Measurements from ENCODE around the gene CES3.

DNA sequence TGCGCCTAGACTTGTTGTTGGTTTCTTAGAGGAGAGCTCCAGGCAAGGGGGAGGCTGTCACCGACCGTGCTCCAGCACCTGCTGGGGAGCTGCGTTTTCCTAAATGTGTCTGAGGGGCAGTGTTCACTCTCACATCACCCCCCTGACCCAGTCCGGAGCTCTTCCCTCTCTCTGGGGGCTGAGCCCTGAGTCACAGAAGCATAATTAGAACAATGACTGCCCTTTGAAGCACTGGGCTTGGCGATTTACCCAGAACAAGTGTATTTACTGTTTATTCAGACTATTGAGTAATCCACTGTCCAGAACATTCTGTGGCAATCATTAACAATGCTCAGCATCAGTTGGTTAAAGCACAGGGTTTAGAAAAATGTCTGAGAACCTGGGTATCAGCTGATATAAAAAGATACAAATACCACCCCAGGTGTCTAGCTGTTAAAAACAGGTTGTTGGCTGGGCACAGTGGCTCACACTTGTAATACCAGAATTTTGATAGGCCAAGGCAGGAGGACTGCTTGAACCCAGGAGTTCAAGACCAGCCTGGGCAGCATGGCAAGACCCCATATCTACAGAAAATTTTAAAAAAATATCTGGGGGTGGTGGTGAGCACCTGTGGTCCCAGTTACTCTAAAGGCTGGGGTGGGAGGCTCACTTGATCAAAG lies 35.4 kb downstream of the CES3 start:
- TF ChIP-seq, protein P1, sequence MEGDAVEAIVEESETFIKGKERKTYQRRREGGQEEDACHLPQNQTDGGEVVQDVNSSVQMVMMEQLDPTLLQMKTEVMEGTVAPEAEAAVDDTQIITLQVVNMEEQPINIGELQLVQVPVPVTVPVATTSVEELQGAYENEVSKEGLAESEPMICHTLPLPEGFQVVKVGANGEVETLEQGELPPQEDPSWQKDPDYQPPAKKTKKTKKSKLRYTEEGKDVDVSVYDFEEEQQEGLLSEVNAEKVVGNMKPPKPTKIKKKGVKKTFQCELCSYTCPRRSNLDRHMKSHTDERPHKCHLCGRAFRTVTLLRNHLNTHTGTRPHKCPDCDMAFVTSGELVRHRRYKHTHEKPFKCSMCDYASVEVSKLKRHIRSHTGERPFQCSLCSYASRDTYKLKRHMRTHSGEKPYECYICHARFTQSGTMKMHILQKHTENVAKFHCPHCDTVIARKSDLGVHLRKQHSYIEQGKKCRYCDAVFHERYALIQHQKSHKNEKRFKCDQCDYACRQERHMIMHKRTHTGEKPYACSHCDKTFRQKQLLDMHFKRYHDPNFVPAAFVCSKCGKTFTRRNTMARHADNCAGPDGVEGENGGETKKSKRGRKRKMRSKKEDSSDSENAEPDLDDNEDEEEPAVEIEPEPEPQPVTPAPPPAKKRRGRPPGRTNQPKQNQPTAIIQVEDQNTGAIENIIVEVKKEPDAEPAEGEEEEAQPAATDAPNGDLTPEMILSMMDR (conservative IDR thresholded peaks at IDR 0.05 in 1 of 2, IDR thresholded peaks at IDR 0.05 in 1 of 2; ENCODE audit: extremely low read depth in 1 of 2, insufficient read depth in 1 of 2, low read depth in 1 of 2, low read length in 2 of 2), result no peak
- TF ChIP-seq EZH2 (IDR thresholded peaks at IDR 0.05; ENCODE audit: borderline replicate concordance, low read length), result no peak
